Measurements from ENCODE around the gene TFCP2.

DNA sequence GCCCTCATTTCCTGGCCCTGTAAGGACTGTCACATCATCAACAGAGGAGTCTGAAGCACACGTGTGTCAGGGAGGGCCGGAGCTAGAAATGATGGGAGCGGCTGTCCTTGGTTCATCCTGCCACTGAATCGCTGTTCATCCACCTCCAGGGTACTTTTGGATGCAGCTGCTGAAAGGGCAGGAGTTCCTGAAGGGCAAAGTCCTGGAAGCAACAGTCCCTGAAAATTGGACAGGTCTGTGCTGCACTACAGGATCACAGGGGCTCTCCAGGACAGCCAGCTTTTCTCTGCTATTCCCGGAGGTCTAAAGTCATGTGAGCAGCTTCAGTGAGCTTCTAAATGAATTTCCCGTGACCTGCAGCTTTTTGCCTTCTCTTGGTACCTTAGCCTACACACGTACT, 27.2 kb upstream of the TFCP2 start:
- TF ChIP-seq, protein P1, sequence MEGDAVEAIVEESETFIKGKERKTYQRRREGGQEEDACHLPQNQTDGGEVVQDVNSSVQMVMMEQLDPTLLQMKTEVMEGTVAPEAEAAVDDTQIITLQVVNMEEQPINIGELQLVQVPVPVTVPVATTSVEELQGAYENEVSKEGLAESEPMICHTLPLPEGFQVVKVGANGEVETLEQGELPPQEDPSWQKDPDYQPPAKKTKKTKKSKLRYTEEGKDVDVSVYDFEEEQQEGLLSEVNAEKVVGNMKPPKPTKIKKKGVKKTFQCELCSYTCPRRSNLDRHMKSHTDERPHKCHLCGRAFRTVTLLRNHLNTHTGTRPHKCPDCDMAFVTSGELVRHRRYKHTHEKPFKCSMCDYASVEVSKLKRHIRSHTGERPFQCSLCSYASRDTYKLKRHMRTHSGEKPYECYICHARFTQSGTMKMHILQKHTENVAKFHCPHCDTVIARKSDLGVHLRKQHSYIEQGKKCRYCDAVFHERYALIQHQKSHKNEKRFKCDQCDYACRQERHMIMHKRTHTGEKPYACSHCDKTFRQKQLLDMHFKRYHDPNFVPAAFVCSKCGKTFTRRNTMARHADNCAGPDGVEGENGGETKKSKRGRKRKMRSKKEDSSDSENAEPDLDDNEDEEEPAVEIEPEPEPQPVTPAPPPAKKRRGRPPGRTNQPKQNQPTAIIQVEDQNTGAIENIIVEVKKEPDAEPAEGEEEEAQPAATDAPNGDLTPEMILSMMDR (IDR thresholded peaks at IDR 0.05): no peak
- TF ChIP-seq POLR2A (IDR thresholded peaks at IDR 0.05): no peak

Measured in right lobe of liver (tissue), 4 donors.